Measurements from ENCODE around the gene NEU3.
"Not testable (repeated sequence)": the region's sequence is repeated elsewhere in the genome, so short reads cannot be mapped to it uniquely, and the experiment has no call there.

NEU3 gene

DNA sequence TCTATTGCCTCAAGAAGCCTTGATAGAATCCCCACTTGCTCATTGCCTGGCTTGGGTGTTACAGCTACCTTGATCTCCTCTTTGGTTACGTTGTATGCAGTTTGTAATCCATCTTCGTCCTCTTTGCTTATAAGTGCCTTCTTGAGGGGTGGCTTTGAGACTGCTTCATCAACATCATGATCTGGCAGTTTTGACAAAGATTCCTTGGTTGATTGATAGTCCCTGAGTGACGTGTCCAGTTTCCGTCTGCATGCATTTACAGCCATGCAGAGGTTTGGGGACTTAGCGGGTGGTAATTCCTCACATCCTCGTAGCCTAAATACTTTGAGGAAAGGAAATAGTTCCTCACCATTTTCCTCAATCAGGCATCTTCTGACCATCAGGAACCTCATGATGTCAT, 23.1 kb downstream of the NEU3 start:
- Mint-ChIP-seq H3K27ac (no peak overlapping the region), H3K27me3 (no peaks in the 10 kb centered on the region), H3K4me1 (no peaks in the 10 kb centered on the region), H3K36me3 (peaks cover 21% of the 10 kb centered on the region), H3K9me3 (no peaks in the 10 kb centered on the region), H3K4me3 (no peak overlapping the region)

- no peaks in the 10 kb centered on the region for H3K9me3 Mint-ChIP-seq
Measured at GRCh38 chr11:75013051-75013450, 24.3 kb downstream of the NEU3 start.

GRCh38 chr11:75014129-75014528, 25.4 kb downstream of the NEU3 start:
- Mint-ChIP-seq H3K27ac (no peak overlapping the region), H3K27me3 (no peaks in the 10 kb centered on the region), H3K36me3 (peaks cover 16% of the 10 kb centered on the region), H3K4me3 (no peak overlapping the region), H3K4me1 (no peaks in the 10 kb centered on the region), H3K9me3 (peaks cover 5% of the 10 kb centered on the region)

More at GRCh38 chr11:75013051-75013450, 24.3 kb downstream of the NEU3 start:
- Mint-ChIP-seq H3K36me3 (peaks cover 17% of the 10 kb centered on the region), H3K4me1 (no peaks in the 10 kb centered on the region), H3K27me3 (no peaks in the 10 kb centered on the region), H3K4me3 (no peak overlapping the region), H3K27ac (no peak overlapping the region)

DNA sequence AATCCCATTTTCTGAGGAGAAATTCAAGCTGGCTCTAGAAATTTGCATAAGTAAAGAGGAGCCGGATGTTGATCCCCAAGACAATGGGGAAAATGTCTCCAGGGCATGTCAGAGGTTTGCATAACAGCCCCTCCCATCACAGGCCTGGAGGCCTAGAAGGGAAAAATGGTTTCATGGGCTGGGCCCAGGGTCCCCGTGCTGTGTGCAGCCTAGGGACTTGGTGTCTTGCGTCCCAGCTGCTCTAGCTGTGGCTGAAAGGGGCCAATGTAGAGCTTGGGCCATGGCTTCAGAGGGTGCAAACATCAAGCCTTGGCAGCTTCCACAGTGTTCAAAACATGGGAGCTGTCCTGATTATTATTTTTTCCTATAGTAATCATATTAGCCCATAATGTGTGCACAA, 30.5 kb downstream of the NEU3 start:
- H3K4me3 Mint-ChIP-seq, H3K27me3 Mint-ChIP-seq, H3K36me3 Mint-ChIP-seq, H3K9me3 Mint-ChIP-seq, H3K4me1 Mint-ChIP-seq, H3K27ac Mint-ChIP-seq: not testable (repeated sequence)

- not testable (repeated sequence) for H3K36me3 Mint-ChIP-seq, H3K4me3 Mint-ChIP-seq, H3K27me3 Mint-ChIP-seq, H3K9me3 Mint-ChIP-seq, H3K4me1 Mint-ChIP-seq, H3K27ac Mint-ChIP-seq
Measured at GRCh38 chr11:75020328-75020727, 31.6 kb downstream of the NEU3 start.

DNA sequence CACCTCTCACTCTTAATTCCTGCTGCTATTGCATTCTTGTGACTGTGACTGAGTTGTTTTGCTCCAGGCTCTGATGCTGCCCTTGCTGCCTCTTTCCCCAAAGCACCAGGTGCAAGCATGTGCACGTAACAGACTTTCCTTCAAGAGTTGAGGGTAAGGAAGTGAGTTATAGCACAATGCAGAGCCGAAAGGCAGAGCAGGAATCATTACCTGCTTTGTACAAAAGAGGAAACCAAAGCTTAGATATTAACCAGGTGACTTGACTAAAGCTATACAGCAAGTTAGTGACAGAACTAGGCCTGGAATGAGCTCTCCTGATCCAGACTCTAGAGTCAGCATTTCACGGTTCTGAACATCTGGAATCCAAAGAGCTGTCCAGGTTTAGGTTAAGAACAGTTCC, 33.6 kb downstream of the NEU3 start:
- Mint-ChIP-seq H3K27me3 (no peaks in the 10 kb centered on the region), H3K36me3 (peaks cover 4% of the 10 kb centered on the region), H3K27ac (no peak overlapping the region), H3K4me1 (no peaks in the 10 kb centered on the region), H3K4me3 (no peak overlapping the region), H3K9me3 (peaks cover 5% of the 10 kb centered on the region)

DNA sequence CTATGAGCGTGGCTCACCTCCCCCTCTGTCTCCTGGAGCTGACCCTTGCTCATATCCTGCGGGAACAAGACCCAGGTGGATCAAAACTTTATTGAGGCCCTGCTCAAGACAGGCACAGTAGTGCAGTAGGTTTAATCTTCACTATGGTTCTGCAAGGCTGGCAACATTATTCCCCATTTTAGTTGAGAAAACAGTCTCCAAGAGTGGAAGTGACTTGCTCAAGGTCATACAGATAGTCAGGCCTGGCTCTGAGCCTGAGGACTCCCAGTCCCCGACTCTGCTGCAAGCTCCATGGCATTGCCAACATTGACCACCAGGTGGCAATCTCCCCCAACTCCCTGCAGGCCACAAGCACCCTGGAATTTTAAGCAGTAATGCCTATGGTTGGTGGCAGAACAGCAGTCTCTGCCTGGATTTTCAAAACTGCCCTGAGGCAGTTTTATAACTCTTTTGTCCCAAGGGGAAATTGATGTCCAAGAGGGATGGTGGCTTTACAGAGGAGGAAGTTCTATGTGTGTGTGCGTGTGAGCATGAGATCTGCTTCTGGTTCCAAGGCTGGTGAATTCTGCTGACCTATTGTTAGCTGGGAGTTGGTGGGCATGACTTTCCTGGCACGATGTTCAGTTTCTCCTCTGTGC, 34.1 kb downstream of the NEU3 start:
- H3K27me3 Mint-ChIP-seq, result no peaks in the 10 kb centered on the region
- no peak overlapping the region for H3K27ac Mint-ChIP-seq
- no peaks in the 10 kb centered on the region for H3K4me1 Mint-ChIP-seq
- no peak overlapping the region for H3K4me3 Mint-ChIP-seq
- peaks cover 5% of the 10 kb centered on the region for H3K9me3 Mint-ChIP-seq
- peaks cover 4% of the 10 kb centered on the region for H3K36me3 Mint-ChIP-seq

DNA sequence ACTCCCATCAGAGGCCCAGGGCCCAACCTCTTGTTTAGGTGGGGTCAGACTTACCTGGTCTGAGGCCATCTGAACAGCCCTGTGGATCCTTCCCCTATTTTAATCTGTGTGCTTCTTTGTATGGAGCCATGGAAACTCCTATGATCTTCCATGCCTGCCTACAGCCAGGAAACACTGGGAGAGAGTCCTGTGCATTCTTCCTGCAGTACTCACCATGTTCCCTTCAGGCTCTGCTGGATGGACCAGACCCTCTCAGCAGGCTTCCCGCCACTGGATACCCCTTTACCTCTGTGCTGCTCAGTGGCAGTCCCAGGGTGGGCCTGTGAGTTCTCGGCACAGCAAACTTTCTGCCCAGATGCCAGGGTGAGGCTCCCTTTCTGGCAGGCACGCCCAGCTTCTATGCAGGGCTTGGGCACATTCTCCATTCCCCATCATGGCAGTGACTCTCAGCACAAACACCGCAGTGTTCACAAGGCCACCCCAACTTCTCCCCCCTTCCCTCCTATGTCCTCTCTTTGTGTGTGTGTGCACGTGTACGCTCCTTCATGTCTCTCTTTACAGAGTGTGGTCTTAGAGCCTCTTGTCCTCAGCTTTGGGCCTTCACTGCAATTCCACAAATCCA, 34.8 kb downstream of the NEU3 start:
- Mint-ChIP-seq H3K36me3 (peaks cover 4% of the 10 kb centered on the region), H3K27me3 (no peaks in the 10 kb centered on the region), H3K4me1 (no peaks in the 10 kb centered on the region), H3K27ac (no peak overlapping the region), H3K9me3 (peaks cover 4% of the 10 kb centered on the region), H3K4me3 (no peak overlapping the region)

GRCh38 chr11:75024068-75024449, 35.3 kb downstream of the NEU3 start:
- H3K4me1 Mint-ChIP-seq, result no peaks in the 10 kb centered on the region
- H3K9me3 Mint-ChIP-seq, result no peaks in the 10 kb centered on the region
- no peaks in the 10 kb centered on the region for H3K36me3 Mint-ChIP-seq
- H3K4me3 Mint-ChIP-seq, result no peak overlapping the region
- H3K27ac Mint-ChIP-seq, result no peak overlapping the region
- H3K27me3 Mint-ChIP-seq, result no peaks in the 10 kb centered on the region

- no peaks in the 10 kb centered on the region for H3K9me3 Mint-ChIP-seq
- no peak overlapping the region for H3K4me3 Mint-ChIP-seq
- H3K36me3 Mint-ChIP-seq, result no peaks in the 10 kb centered on the region
- H3K27me3 Mint-ChIP-seq, result no peaks in the 10 kb centered on the region
- no peaks in the 10 kb centered on the region for H3K4me1 Mint-ChIP-seq
- H3K27ac Mint-ChIP-seq, result no peak overlapping the region
Measured at GRCh38 chr11:75024764-75025211, 36.1 kb downstream of the NEU3 start.

GRCh38 chr11:75025561-75025960, 36.8 kb downstream of the NEU3 start:
- H3K36me3 Mint-ChIP-seq, result no peaks in the 10 kb centered on the region
- no peak overlapping the region for H3K4me3 Mint-ChIP-seq
- no peak overlapping the region for H3K27ac Mint-ChIP-seq
- H3K27me3 Mint-ChIP-seq, result peaks cover 1% of the 10 kb centered on the region
- no peaks in the 10 kb centered on the region for H3K4me1 Mint-ChIP-seq
- H3K9me3 Mint-ChIP-seq, result no peaks in the 10 kb centered on the region

DNA sequence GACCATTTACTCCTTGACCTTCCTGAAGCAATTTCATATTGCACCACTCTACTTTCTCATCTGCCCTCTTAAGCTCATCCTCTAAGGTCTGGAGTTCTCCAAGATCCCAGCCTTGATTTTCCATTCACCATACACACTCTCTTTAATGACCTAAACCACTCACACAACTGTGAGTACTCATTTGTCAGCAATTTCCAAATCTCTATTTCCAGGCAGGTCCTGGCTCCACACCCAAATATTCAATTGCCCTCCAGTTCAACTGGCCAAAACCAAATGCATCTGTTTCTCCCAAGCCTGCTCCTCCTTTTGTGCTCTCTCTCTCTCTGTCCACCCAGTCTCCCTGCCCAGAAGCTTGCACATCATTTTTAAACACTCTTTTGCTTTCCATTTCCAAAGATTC, 39.6 kb downstream of the NEU3 start:
- Mint-ChIP-seq H3K27ac (no peak overlapping the region), H3K27me3 (peaks cover 1% of the 10 kb centered on the region), H3K4me3 (no peak overlapping the region), H3K36me3 (no peaks in the 10 kb centered on the region), H3K4me1 (no peaks in the 10 kb centered on the region), H3K9me3 (no peaks in the 10 kb centered on the region)

- no peaks in the 10 kb centered on the region for H3K9me3 Mint-ChIP-seq
- no peak overlapping the region for H3K27ac Mint-ChIP-seq
- H3K4me3 Mint-ChIP-seq, result no peak overlapping the region
- H3K27me3 Mint-ChIP-seq, result peaks cover 1% of the 10 kb centered on the region
- no peaks in the 10 kb centered on the region for H3K36me3 Mint-ChIP-seq
- no peaks in the 10 kb centered on the region for H3K4me1 Mint-ChIP-seq
Measured at GRCh38 chr11:75028724-75029123, 40.0 kb downstream of the NEU3 start.

- Mint-ChIP-seq H3K9me3 (no peaks in the 10 kb centered on the region), H3K27ac (no peak overlapping the region), H3K27me3 (peaks cover 1% of the 10 kb centered on the region), H3K36me3 (no peaks in the 10 kb centered on the region), H3K4me1 (no peaks in the 10 kb centered on the region), H3K4me3 (no peak overlapping the region)
Measured at GRCh38 chr11:75029836-75030631, 41.3 kb downstream of the NEU3 start.

DNA sequence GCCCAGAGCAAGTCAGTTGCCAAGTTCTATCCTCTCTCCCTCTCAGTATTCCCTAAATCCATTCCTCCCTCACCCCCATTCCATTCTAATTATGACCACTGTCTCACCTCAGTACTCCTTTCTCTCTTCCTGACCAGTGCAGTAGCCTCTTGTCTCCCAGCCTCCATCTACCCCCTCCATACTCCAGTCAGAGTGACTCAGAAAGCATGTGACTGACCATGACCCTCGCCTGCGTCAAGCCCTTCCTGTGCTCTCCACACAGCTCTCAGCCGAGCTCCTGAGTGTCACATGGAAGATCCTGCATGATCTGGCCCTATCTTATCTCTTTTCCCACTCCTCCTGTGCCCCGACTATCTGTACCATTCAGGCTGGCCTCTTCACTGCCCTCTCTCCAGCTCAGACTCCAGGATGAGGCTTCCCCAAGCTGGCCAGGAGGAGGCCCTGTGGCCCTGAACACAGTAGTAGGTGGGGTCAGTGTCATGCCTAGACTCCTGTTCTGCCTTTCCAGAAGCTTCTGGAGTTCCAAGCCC, 42.6 kb downstream of the NEU3 start:
- peaks cover 1% of the 10 kb centered on the region for H3K27me3 Mint-ChIP-seq
- no peaks in the 10 kb centered on the region for H3K9me3 Mint-ChIP-seq
- no peak overlapping the region for H3K4me3 Mint-ChIP-seq
- H3K27ac Mint-ChIP-seq, result no peak overlapping the region
- H3K4me1 Mint-ChIP-seq, result peaks cover 3% of the 10 kb centered on the region
- no peaks in the 10 kb centered on the region for H3K36me3 Mint-ChIP-seq
